HEK293 (cell line): Measurements from ENCODE around the gene LMO1.

Source experiments
- CTCF ChIP-seq: fragments of 450-650 bp; formaldehyde crosslinking; IDR thresholded peaks from 2 replicates; pipeline ENCODE4 v1.5.1; 2016; ENCODE audit warnings: missing biosample characterization, missing genetic modification characterization
- ELK4 ChIP-seq: IDR thresholded peaks from 2 replicates; pipeline ENCODE4 v1.6.1; 2011; ENCODE audit warnings: mild to moderate bottlenecking, low read depth, low read length, borderline replicate concordance
- KLF10 ChIP-seq: fragments of 450-650 bp; IDR thresholded peaks from 2 replicates; pipeline ENCODE4 v1.5.1; 2018; ENCODE audit warnings: missing biosample characterization, mild to moderate bottlenecking, missing genetic modification characterization
- KLF16 ChIP-seq: fragments of 450-650 bp; formaldehyde crosslinking; IDR thresholded peaks from 2 replicates; pipeline ENCODE4 v1.5.1; 2017; ENCODE audit warnings: missing biosample characterization, missing genetic modification characterization
- PRDM2 ChIP-seq: fragments of 450-650 bp; formaldehyde crosslinking; IDR thresholded peaks from 2 replicates; pipeline ENCODE4 v1.5.1; 2016; ENCODE audit warnings: missing biosample characterization, missing genetic modification characterization, borderline replicate concordance
- REST ChIP-seq: fragments of 450-650 bp; formaldehyde crosslinking; IDR thresholded peaks from 2 replicates; pipeline ENCODE4 v1.5.1; 2016; ENCODE audit warnings: missing biosample characterization, missing genetic modification characterization
- SETDB1 ChIP-seq: IDR thresholded peaks from one replicate; pipeline ENCODE4 v1.6.1; 2017; ENCODE audit warnings: mild to moderate bottlenecking, low read length, moderate library complexity, mixed read lengths; ENCODE audit not compliant: insufficient read length
- TSHZ1 ChIP-seq: fragments of 450-650 bp; formaldehyde crosslinking; IDR thresholded peaks from 2 replicates; pipeline ENCODE4 v1.5.1; 2016; ENCODE audit warnings: missing biosample characterization, missing genetic modification characterization, borderline replicate concordance
- ZNF10 ChIP-seq: fragments of 450-650 bp; formaldehyde crosslinking; IDR thresholded peaks from 2 replicates; pipeline ENCODE4 v1.5.1; 2017; ENCODE audit warnings: missing biosample characterization, missing genetic modification characterization
- ZNF302 ChIP-seq: fragments of 450-650 bp; formaldehyde crosslinking; IDR thresholded peaks from 2 replicates; pipeline ENCODE4 v1.5.1; 2016; ENCODE audit warnings: missing biosample characterization, missing genetic modification characterization, low read depth
- ZNF600 ChIP-seq: fragments of 450-650 bp; formaldehyde crosslinking; IDR thresholded peaks from 2 replicates; pipeline ENCODE4 v1.5.1; 2016; ENCODE audit warnings: missing biosample characterization, missing genetic modification characterization
- ZNF664 ChIP-seq: fragments of 450-650 bp; formaldehyde crosslinking; IDR thresholded peaks from 2 replicates; pipeline ENCODE4 v1.5.1; 2016; ENCODE audit warnings: missing biosample characterization, missing genetic modification characterization
- ZNF791 ChIP-seq: fragments of 450-650 bp; formaldehyde crosslinking; IDR thresholded peaks from 2 replicates; pipeline ENCODE4 v1.5.1; 2016; ENCODE audit warnings: missing biosample characterization, missing genetic modification characterization
- ZNF843 ChIP-seq: fragments of 450-650 bp; formaldehyde crosslinking; IDR thresholded peaks from 2 replicates; pipeline ENCODE4 v1.5.1; 2016; ENCODE audit warnings: missing biosample characterization, missing genetic modification characterization

- TF ChIP-seq ELK4, result no peak
- no peak for TF ChIP-seq KLF16 (tag by site-specific recombination)
- TF ChIP-seq CTCF, result no peak
- TF ChIP-seq ZNF791 (tag by site-specific recombination), result no peak
- no peak for TF ChIP-seq KLF10 (tag by site-specific recombination)
- no peak for TF ChIP-seq PRDM2 (tag by site-specific recombination)
- TF ChIP-seq ZNF600 (tag by site-specific recombination), result no peak
- TF ChIP-seq ZNF843 (tag by site-specific recombination), result no peak
- no peak for TF ChIP-seq ZNF10
- TF ChIP-seq REST (tag by site-specific recombination), result no peak
- TF ChIP-seq TSHZ1 (tag by site-specific recombination), result no peak
- no peak for TF ChIP-seq ZNF302 (tag by site-specific recombination)
- no peak for TF ChIP-seq SETDB1
- TF ChIP-seq ZNF664 (tag by site-specific recombination), result no peak
Observed at GRCh38 chr11:8230921-8231847, 32.5 kb downstream of the LMO1 start.
